HEK293 (cell line): Measurements from ENCODE around the gene HES7.

Experiments
- CTCF ChIP-seq: fragments of 450-650 bp; formaldehyde crosslinking; IDR thresholded peaks from 2 replicates; pipeline ENCODE4 v1.5.1; 2016; ENCODE audit warnings: missing biosample characterization, missing genetic modification characterization
- GLI4 ChIP-seq: fragments of 450-650 bp; formaldehyde crosslinking; IDR thresholded peaks from 2 replicates; pipeline ENCODE4 v1.5.1; 2016; ENCODE audit warnings: missing biosample characterization, missing genetic modification characterization
- GLIS2 ChIP-seq: fragments of 450-650 bp; formaldehyde crosslinking; IDR thresholded peaks from 2 replicates; pipeline ENCODE4 v1.5.1; 2016; ENCODE audit warnings: missing biosample characterization, missing genetic modification characterization
- HIC1 ChIP-seq: fragments of 450-650 bp; formaldehyde crosslinking; IDR thresholded peaks from 2 replicates; pipeline ENCODE4 v1.5.1; 2016; ENCODE audit warnings: missing biosample characterization, missing genetic modification characterization
- HOXC10 ChIP-seq: sonication (generic); formaldehyde crosslinking; IDR thresholded peaks from 2 replicates; pipeline ENCODE4 v1.8.1; 2023; ENCODE audit warnings: mild to moderate bottlenecking, missing genetic modification reagents
- KLF16 ChIP-seq: fragments of 450-650 bp; formaldehyde crosslinking; IDR thresholded peaks from 2 replicates; pipeline ENCODE4 v1.5.1; 2017; ENCODE audit warnings: missing biosample characterization, missing genetic modification characterization
- KLF7 ChIP-seq: fragments of 450-650 bp; formaldehyde crosslinking; IDR thresholded peaks from 2 replicates; pipeline ENCODE4 v1.5.1; 2016; ENCODE audit warnings: missing biosample characterization, missing genetic modification characterization, borderline replicate concordance
- OSR2 ChIP-seq: fragments of 450-650 bp; formaldehyde crosslinking; IDR thresholded peaks from 2 replicates; pipeline ENCODE4 v1.5.1; 2016; ENCODE audit warnings: missing biosample characterization, missing genetic modification characterization
- REPIN1 ChIP-seq: fragments of 450-650 bp; formaldehyde crosslinking; IDR thresholded peaks from 2 replicates; pipeline ENCODE4 v1.5.1; 2017; ENCODE audit warnings: missing biosample characterization, missing genetic modification characterization, low read depth
- SCRT1 ChIP-seq: fragments of 450-650 bp; formaldehyde crosslinking; IDR thresholded peaks from 2 replicates; pipeline ENCODE4 v1.5.1; 2016; ENCODE audit warnings: missing biosample characterization, missing genetic modification characterization, borderline replicate concordance
- TRIM28 ChIP-seq: IDR thresholded peaks from 2 replicates; pipeline ENCODE4 v1.6.1; 2011; ENCODE audit warnings: low read length, control low read depth, borderline replicate concordance
- ZBTB1 ChIP-seq: fragments of 450-650 bp; formaldehyde crosslinking; IDR thresholded peaks from 2 replicates; pipeline ENCODE4 v1.5.1; 2016; ENCODE audit warnings: missing biosample characterization, missing genetic modification characterization
- ZFP37 ChIP-seq: fragments of 450-650 bp; formaldehyde crosslinking; IDR thresholded peaks from 2 replicates; pipeline ENCODE4 v1.5.1; 2016; ENCODE audit warnings: missing biosample characterization, missing genetic modification characterization
- ZNF184 ChIP-seq: fragments of 450-650 bp; IDR thresholded peaks from 2 replicates; pipeline ENCODE4 v1.5.1; 2018; ENCODE audit warnings: missing biosample characterization, mild to moderate bottlenecking, missing genetic modification characterization
- ZNF19 ChIP-seq: fragments of 450-650 bp; formaldehyde crosslinking; IDR thresholded peaks from 2 replicates; pipeline ENCODE4; 2016; ENCODE audit warnings: missing biosample characterization, missing genetic modification characterization, low read depth
- ZNF2 ChIP-seq: fragments of 450-650 bp; formaldehyde crosslinking; IDR thresholded peaks from 2 replicates; pipeline ENCODE4 v1.5.1; 2016; ENCODE audit warnings: missing biosample characterization, missing genetic modification characterization
- ZNF23 ChIP-seq: fragments of 450-650 bp; formaldehyde crosslinking; IDR thresholded peaks from 2 replicates; pipeline ENCODE4 v1.5.1; 2016; ENCODE audit warnings: missing biosample characterization, missing genetic modification characterization, borderline replicate concordance
- ZNF248 ChIP-seq: fragments of 450-650 bp; formaldehyde crosslinking; IDR thresholded peaks from 2 replicates; pipeline ENCODE4 v1.5.1; 2017; ENCODE audit warnings: missing biosample characterization, missing genetic modification characterization
- ZNF362 ChIP-seq: fragments of 450-650 bp; formaldehyde crosslinking; IDR thresholded peaks from 2 replicates; pipeline ENCODE4 v1.5.1; 2016; ENCODE audit warnings: missing biosample characterization, missing genetic modification characterization
- ZNF391 ChIP-seq: fragments of 450-650 bp; formaldehyde crosslinking; IDR thresholded peaks from 2 replicates; pipeline ENCODE4 v1.5.1; 2016; ENCODE audit warnings: low read depth, missing biosample characterization, missing genetic modification characterization, borderline replicate concordance
- ZNF426 ChIP-seq: fragments of 450-650 bp; formaldehyde crosslinking; IDR thresholded peaks from 2 replicates; pipeline ENCODE4 v1.5.1; 2017; ENCODE audit warnings: missing biosample characterization, missing genetic modification characterization, mild to moderate bottlenecking, inconsistent platforms, moderate library complexity
- ZNF558 ChIP-seq: fragments of 450-650 bp; formaldehyde crosslinking; IDR thresholded peaks from 2 replicates; pipeline ENCODE4 v1.5.1; 2016; ENCODE audit warnings: missing biosample characterization, missing genetic modification characterization
- ZNF629 ChIP-seq: fragments of 450-650 bp; formaldehyde crosslinking; IDR thresholded peaks from 2 replicates; pipeline ENCODE4 v1.5.1; 2017; ENCODE audit warnings: missing biosample characterization, missing genetic modification characterization
- ZNF654 ChIP-seq: fragments of 450-650 bp; formaldehyde crosslinking; IDR thresholded peaks from 2 replicates; pipeline ENCODE4 v1.5.1; 2016; ENCODE audit warnings: low read depth, missing biosample characterization, missing genetic modification characterization
- ZNF660 ChIP-seq: fragments of 450-650 bp; IDR thresholded peaks from 2 replicates; pipeline ENCODE4 v1.5.1; 2018; ENCODE audit warnings: missing biosample characterization, mild to moderate bottlenecking, missing genetic modification characterization
- ZNF664 ChIP-seq: fragments of 450-650 bp; formaldehyde crosslinking; IDR thresholded peaks from 2 replicates; pipeline ENCODE4 v1.5.1; 2016; ENCODE audit warnings: missing biosample characterization, missing genetic modification characterization
- ZNF677 ChIP-seq: fragments of 450-650 bp; IDR thresholded peaks from 2 replicates; pipeline ENCODE4 v1.5.0; 2018; ENCODE audit warnings: missing biosample characterization, mild to moderate bottlenecking, missing genetic modification characterization, moderate library complexity
- ZNF76 ChIP-seq: fragments of 450-650 bp; formaldehyde crosslinking; IDR thresholded peaks from 2 replicates; pipeline ENCODE4; 2016; ENCODE audit warnings: low read depth, missing biosample characterization, missing genetic modification characterization, borderline replicate concordance
- ZNF777 ChIP-seq: fragments of 450-650 bp; formaldehyde crosslinking; IDR thresholded peaks from 2 replicates; pipeline ENCODE4 v1.5.1; 2017; ENCODE audit warnings: missing biosample characterization, missing genetic modification characterization, borderline replicate concordance
- ZNF792 ChIP-seq: fragments of 450-650 bp; formaldehyde crosslinking; IDR thresholded peaks from 2 replicates; pipeline ENCODE4 v1.5.1; 2016; ENCODE audit warnings: missing biosample characterization, missing genetic modification characterization
- ZNF837 ChIP-seq: fragments of 450-650 bp; formaldehyde crosslinking; IDR thresholded peaks from 2 replicates; pipeline ENCODE4 v1.5.1; 2016; ENCODE audit warnings: missing biosample characterization, missing genetic modification characterization
- ZSCAN16 ChIP-seq: fragments of 450-650 bp; formaldehyde crosslinking; IDR thresholded peaks from 2 replicates; pipeline ENCODE4 v1.5.1; 2016; ENCODE audit warnings: missing biosample characterization, missing genetic modification characterization
- ZSCAN30 ChIP-seq: fragments of 450-650 bp; IDR thresholded peaks from 2 replicates; pipeline ENCODE4 v1.5.1; 2018; ENCODE audit warnings: missing biosample characterization, mild to moderate bottlenecking, missing genetic modification characterization, moderate library complexity
- ZXDB ChIP-seq: fragments of 450-650 bp; formaldehyde crosslinking; IDR thresholded peaks from 2 replicates; pipeline ENCODE4 v1.5.1; 2016; ENCODE audit warnings: missing biosample characterization, missing genetic modification characterization

HES7 gene

DNA sequence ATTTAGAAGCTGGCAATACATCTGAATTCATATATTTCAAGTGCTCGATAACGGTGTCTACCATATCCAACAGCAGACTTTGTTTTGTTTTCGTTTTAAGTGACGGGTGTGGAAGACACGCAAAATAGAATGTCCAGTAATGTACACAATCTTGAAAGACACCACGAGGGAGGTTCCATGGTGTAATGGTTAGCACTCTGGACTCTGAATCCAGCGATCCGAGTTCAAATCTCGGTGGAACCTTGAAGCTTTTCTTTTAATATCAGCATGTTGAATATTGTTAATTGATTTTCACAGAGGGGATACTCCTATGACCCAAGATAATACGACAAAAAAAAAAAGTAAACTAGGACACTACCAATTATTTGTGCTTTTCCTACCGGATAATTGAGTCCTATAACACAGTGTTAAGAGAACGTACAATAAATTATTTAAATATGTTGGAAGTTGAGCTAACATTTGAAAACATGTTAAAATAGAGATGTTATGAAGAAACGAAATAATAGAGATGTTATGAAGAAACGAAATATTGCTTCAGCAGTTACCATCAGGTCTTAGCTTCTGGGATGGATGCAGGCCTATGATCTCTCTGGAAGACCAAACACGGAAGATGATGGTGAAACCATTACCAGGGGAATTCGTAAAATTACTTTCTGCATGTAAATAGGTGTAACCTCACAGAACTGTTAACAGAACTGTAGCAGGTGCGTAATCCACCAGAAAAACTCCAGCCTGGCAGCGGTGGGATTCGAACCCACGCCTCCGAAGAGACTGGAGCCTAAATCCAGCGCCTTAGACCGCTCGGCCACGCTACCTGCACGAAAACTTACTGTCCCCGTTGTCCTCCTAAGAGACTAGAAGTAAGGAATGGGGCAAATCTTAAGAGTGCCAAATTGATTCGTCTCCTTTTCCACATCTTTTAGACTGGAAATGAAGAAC, 4.1 kb downstream of the HES7 start (continued):
- TF ChIP-seq GLI4 (tag by site-specific recombination) (no peak), ZNF2 (tag by site-specific recombination) (no peak), HIC1 (tag by site-specific recombination) (no peak), ZNF184 (tag by site-specific recombination) (peak; percentile 85; the same call in 1 of the 2 replicates), GLIS2 (tag by site-specific recombination) (no peak), CTCF (tag by site-specific recombination) (no peak), ZNF76 (tag by site-specific recombination) (no peak; the same call in 1 of the 2 replicates), ZNF677 (peak; percentile 91), KLF16 (peak; percentile 59), ZNF837 (no peak), ZNF23 (tag by site-specific recombination) (no peak), OSR2 (0 out of 2 replicates have a peak, but pooled peaks have one; percentile 7), KLF7 (tag by site-specific recombination) (peak; percentile 42; the same call in 1 of the 2 replicates), HOXC10 (CRISPR knock-in tag) (0 out of 2 replicates have a peak, but pooled peaks have one; percentile 16), ZNF248 (tag by site-specific recombination) (no peak), ZNF654 (tag by site-specific recombination) (no peak; the same call in 1 of the 2 replicates), ZNF362 (tag by site-specific recombination) (peak; percentile 79), ZSCAN16 (peak; percentile 93), ZXDB (tag by site-specific recombination) (no peak), REPIN1 (no peak), ZBTB1 (tag by site-specific recombination) (no peak), ZNF19 (tag by site-specific recombination) (no peak), SCRT1 (tag by site-specific recombination) (no peak; the same call in 1 of the 2 replicates), TRIM28 (peak; percentile 93), ZNF391 (tag by site-specific recombination) (peak; percentile 43; the same call in 1 of the 2 replicates), ZSCAN30 (tag by site-specific recombination) (peak; percentile 97), ZNF664 (tag by site-specific recombination) (peak; percentile 77), ZNF426 (tag by site-specific recombination) (no peak), ZNF660 (tag by site-specific recombination) (peak; percentile 94), ZNF629 (tag by site-specific recombination) (peak; percentile 75), ZNF792 (tag by site-specific recombination) (peak; percentile 12; the same call in 1 of the 2 replicates), ZNF558 (tag by site-specific recombination) (peak; percentile 38), ZNF777 (0 out of 2 replicates have a peak, but pooled peaks have one; percentile 43), ZFP37 (tag by site-specific recombination) (0 out of 2 replicates have a peak, but pooled peaks have one; percentile 16)
